Prostate gland (tissue), 2 donors: Measurements from ENCODE around the gene HYCC1. TPM values are rescaled to one million over a fixed set of nuclear protein-coding genes. Genes with fewer than 3 reads are reported as not detected.

ENCODE experiments used
- DNase-seq: peaks from one replicate; pipeline ENCODE4 v3.0.0-alpha.2; 2019; ENCODE audit warnings: low spot score
- H3K27ac ChIP-seq, 2 donors: fragments of 200-600 bp; sonication (generic); 2 replicates each; pipeline ENCODE4 v1.5.1; 2017 to 2019
- H3K27me3 ChIP-seq: fragments of 200-600 bp; sonication (generic); replicated peaks from 2 replicates; pipeline ENCODE4 v1.5.1; 2019; ENCODE audit not compliant: insufficient read depth
- H3K36me3 ChIP-seq, 2 donors: fragments of 200-600 bp; sonication (generic); 1 replicate in 1 of 2; 2 replicates in 1 of 2; pipeline versions ENCODE4 v1.5.1 to v1.8.1; 2017 to 2019
- H3K4me1 ChIP-seq: fragments of 200-600 bp; sonication (generic); replicated peaks from 2 replicates; pipeline ENCODE4 v1.5.1; 2019
- H3K4me3 ChIP-seq, 2 donors: fragments of 200-600 bp; sonication (generic); 2 replicates each; pipeline ENCODE4 v1.5.1; 2017 to 2019
- H3K9me3 ChIP-seq: fragments of 200-600 bp; sonication (generic); 2 replicates; pipeline ENCODE4 v1.5.1; 2017
- POLR2A ChIP-seq: fragments of 450-650 bp; IDR thresholded peaks from one replicate; pipeline ENCODE4 v1.6.1; 2016; ENCODE audit warnings: antibody characterized with exemption, mild to moderate bottlenecking
- POLR2AphosphoS5 ChIP-seq: sonication (generic); formaldehyde crosslinking; IDR thresholded peaks from one replicate; pipeline ENCODE4 v1.6.1; 2017; ENCODE audit warnings: antibody characterized with exemption
- WGBS: methylation state at CpG from one replicate; pipeline ENCODE4 v1.1.5; 2018; 5-methylcytosine and 5-hydroxymethylcytosine counted together
- intact Hi-C: fragments of 100-400 bp; cut with DNase I; formaldehyde crosslinking; loops from one replicate; pipeline ENCODE4 v1.14.2; 2022
- total RNA-seq, 2 donors: library from RNA; depleted of rRNA; stranded (reverse); fragments of >200 nt; gene quantifications; one replicate each; pipeline ENCODE4 v1.1.0, GENCODE V29; 2016
- TF ChIP-seq, protein P1 (sequence below), 4 experiments: fragments of 200-600 bp in 2 of 4; fragments of 450-650 bp in 2 of 4; sonication (generic) in 2 of 4; IDR thresholded peaks; 1 replicate in 3 of 4; 2 replicates in 1 of 4; pipeline ENCODE4 v1.5.1; 2016 to 2019; ENCODE audit warnings: antibody characterized with exemption in 4 of 4, mild to moderate bottlenecking in 2 of 4, moderate library complexity in 2 of 4

Gene HYCC1
- total RNA-seq, 2 donors from 2014 or later, result 15.7 to 18.3 TPM

DNA sequence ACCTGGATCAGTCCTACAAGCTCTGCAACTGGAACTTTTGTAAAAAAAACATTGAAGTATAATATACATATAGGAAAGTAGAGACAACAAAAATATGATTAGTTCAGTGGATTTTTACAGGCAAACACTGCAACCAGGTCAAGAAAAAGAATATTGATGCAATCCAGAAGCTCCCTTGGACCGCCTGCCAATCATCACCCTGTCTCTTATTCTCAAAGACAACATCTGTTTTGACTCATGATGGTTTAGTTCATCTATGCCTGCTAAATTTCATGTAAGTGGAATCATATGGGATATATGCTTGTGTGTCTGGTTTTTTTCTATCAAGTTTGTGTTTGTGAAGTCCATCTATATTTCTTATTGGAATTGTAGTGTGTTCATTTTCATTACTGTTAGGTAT lies 7.7 kb upstream of the HYCC1 start:
- TF ChIP-seq POLR2AphosphoS5 (no peak), POLR2A (no peak)
- TF ChIP-seq, protein P1, sequence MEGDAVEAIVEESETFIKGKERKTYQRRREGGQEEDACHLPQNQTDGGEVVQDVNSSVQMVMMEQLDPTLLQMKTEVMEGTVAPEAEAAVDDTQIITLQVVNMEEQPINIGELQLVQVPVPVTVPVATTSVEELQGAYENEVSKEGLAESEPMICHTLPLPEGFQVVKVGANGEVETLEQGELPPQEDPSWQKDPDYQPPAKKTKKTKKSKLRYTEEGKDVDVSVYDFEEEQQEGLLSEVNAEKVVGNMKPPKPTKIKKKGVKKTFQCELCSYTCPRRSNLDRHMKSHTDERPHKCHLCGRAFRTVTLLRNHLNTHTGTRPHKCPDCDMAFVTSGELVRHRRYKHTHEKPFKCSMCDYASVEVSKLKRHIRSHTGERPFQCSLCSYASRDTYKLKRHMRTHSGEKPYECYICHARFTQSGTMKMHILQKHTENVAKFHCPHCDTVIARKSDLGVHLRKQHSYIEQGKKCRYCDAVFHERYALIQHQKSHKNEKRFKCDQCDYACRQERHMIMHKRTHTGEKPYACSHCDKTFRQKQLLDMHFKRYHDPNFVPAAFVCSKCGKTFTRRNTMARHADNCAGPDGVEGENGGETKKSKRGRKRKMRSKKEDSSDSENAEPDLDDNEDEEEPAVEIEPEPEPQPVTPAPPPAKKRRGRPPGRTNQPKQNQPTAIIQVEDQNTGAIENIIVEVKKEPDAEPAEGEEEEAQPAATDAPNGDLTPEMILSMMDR (IDR thresholded peaks at IDR 0.05), result no peak
- H3K4me3 ChIP-seq, result no peak overlapping the region
- 94% methylated on average over 1 of the region's 1 CpG for WGBS
- H3K27me3 ChIP-seq, result no peaks in the 10 kb centered on the region
- H3K4me1 ChIP-seq, result no peaks in the 10 kb centered on the region
- no peak overlapping the region for H3K27ac ChIP-seq
- intact Hi-C loops, result no loop called here
- no peaks in the 10 kb centered on the region for H3K36me3 ChIP-seq
- DNase-seq, result no peak
- no peaks in the 10 kb centered on the region for H3K9me3 ChIP-seq

DNA sequence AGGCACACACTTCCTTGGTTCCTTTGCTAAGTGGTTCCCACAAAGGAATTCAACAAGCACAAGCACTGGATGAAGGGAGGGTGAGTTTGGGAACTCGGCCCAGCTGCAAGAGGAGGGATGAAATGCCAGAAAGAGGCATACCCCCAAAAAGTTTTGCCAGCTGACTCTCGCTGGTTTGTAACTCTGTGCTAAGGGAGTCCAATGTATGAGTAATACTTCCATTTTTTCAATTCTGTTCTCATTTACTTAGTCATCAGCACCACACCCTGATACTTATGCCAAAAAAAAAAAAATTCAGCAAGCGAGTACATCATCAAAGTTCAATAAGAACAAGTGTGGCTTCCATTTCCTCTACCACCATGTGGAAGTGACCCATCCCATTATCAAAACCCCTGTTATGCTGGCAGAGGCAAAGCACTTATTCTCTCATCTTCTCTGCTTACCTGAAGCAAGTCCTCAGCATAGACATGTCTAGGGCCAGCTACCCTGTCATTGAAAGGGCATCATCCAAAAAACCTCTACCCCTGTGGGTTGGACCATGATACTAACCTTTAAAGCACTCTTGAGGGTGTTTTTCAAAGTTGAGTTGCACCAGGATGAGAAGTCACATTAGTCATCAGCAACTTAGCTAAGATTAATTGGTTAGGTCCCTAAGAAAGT lies 6.9 kb upstream of the HYCC1 start:
- intact Hi-C loops, result no loop called here
- WGBS, result 57% methylated on average over 3 of the region's 3 CpGs
- Histone ChIP-seq H3K4me1 (no peaks in the 10 kb centered on the region), H3K27ac (no peak overlapping the region), H3K36me3 (no peaks in the 10 kb centered on the region), H3K9me3 (no peaks in the 10 kb centered on the region), H3K27me3 (no peaks in the 10 kb centered on the region), H3K4me3 (no peak overlapping the region)
- no peak for TF ChIP-seq POLR2AphosphoS5
- no peak for DNase-seq

DNA sequence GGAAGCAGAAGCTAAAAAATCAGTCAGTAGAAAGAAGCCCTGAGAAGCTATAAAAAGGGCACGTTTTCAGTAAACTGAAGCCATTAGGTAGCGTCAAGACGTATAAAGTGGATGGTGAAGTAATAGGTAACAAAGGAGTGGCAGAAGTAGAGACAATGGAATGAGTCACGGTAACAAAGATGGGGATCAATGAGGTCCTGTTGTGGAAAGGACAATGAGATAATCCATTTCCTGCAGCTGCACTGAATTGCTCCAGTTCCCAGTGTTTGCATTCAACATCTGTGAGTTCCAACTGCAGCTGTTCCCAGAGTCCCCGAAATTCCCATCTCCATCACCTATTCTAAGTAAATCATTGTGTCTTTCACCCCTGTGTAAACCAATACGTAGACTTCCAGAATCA lies 4.8 kb upstream of the HYCC1 start:
- no peaks in the 10 kb centered on the region for H3K36me3 ChIP-seq
- no peak overlapping the region for H3K4me3 ChIP-seq
- TF ChIP-seq POLR2A, result no peak
- no peak for TF ChIP-seq POLR2AphosphoS5
- TF ChIP-seq, protein P1 (IDR thresholded peaks at IDR 0.05), result no peak
- no peak overlapping the region for H3K27ac ChIP-seq
- no peak for DNase-seq
- H3K9me3 ChIP-seq, result no peaks in the 10 kb centered on the region
- no peaks in the 10 kb centered on the region for H3K4me1 ChIP-seq
- H3K27me3 ChIP-seq, result no peaks in the 10 kb centered on the region
- 56% methylated on average over 6 of the region's 6 CpGs for WGBS
- intact Hi-C loops, result loop anchor here (10.0 kb wide), 1 partner anchor 666 kb away; the partner anchor contains the start of gene FAM221A

DNA sequence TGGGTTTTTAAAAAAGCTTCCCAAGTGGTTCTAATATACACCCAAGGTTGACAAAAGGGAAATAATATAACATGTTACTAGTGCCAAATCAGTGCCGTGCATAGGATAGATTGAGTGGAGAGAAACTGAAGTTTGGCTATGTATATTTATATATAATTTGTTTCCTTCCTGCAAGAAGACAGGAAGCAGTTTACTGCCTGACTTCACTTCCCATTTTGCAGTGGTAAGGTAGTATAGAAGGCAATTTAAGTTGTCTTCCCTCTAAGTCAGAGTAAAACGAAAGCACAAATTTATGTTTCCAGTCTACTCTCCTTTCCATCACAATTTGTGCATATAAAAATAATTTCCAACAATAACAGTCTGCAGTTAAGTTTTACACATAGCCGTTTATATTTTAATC lies 3.4 kb upstream of the HYCC1 start:
- Histone ChIP-seq H3K27ac (no peak overlapping the region), H3K27me3 (no peaks in the 10 kb centered on the region), H3K4me3 (no peak overlapping the region), H3K36me3 (no peaks in the 10 kb centered on the region), H3K4me1 (no peaks in the 10 kb centered on the region), H3K9me3 (no peaks in the 10 kb centered on the region)
- DNase-seq, result no peak
- no peak for TF ChIP-seq POLR2A
- TF ChIP-seq POLR2AphosphoS5, result no peak
- TF ChIP-seq, protein P1 (IDR thresholded peaks at IDR 0.05), result no peak
- WGBS, result 28% methylated on average over 3 of the region's 3 CpGs
- intact Hi-C loops, result loop anchor here (10.0 kb wide), 1 partner anchor 667 kb away; the partner anchor contains the start of gene FAM221A

DNA sequence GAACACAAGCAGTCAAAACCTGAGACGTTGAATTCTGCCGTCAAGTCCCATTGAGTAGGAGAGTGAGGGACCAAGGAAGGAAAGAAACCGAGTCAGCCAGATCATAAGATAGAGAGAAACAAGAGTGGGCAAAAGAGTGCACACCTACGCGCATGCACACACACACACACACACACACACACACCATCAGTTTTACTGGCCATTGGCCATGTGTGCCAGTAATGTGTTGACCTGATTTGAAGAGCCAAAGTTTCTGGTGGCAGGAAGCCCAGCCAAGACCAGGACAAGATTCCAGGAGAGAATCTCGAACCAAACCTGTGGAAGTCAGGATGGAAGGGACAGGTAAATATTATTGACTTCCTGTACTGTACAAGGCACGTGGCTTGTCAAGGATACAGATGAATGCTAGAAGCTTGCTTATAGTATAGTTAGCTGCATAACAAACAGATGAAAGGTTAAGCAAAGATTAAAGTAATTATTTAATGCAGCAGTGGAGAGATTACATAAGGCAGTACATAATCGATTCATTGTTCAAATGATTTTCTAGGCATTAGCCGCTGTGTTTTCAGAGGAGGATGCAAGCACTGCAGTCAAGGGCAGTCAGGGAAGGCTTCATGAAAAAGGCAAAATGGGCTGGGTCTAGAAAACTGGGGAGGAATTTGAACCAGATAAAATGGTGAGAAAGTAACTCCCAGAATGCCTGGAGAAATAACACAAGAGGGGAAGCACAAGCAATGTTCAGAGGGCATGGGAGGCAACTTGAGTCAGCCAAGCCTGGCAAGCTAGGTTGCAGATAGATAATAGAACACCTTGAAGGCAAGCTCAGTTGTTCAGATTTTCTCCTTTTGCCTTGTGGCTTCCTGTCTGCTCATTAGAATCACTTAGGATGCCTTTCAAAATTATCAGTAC lies 2.7 kb upstream of the HYCC1 start:
- WGBS, result 74% methylated on average over 9 of the region's 9 CpGs
- Histone ChIP-seq H3K27ac (no peak overlapping the region), H3K4me3 (no peak overlapping the region), H3K36me3 (no peaks in the 10 kb centered on the region), H3K27me3 (no peaks in the 10 kb centered on the region), H3K4me1 (no peaks in the 10 kb centered on the region), H3K9me3 (no peaks in the 10 kb centered on the region)
- intact Hi-C loops, result loop anchor here (10.0 kb wide), 1 partner anchor 668 kb away; the partner anchor contains the start of gene FAM221A
- DNase-seq, result no peak
- TF ChIP-seq, protein P1 (IDR thresholded peaks at IDR 0.05), result no peak
- TF ChIP-seq POLR2AphosphoS5 (no peak), POLR2A (no peak)
